ENCODE data around the gene ZFPL1. TPM values are rescaled to one million over a fixed set of nuclear protein-coding genes. Genes with fewer than 3 reads are reported as not detected.

The ZFPL1 gene
- polyA plus RNA-seq, 10 donors = 16.9 to 27.3 (median 20.1) TPM

DNA sequence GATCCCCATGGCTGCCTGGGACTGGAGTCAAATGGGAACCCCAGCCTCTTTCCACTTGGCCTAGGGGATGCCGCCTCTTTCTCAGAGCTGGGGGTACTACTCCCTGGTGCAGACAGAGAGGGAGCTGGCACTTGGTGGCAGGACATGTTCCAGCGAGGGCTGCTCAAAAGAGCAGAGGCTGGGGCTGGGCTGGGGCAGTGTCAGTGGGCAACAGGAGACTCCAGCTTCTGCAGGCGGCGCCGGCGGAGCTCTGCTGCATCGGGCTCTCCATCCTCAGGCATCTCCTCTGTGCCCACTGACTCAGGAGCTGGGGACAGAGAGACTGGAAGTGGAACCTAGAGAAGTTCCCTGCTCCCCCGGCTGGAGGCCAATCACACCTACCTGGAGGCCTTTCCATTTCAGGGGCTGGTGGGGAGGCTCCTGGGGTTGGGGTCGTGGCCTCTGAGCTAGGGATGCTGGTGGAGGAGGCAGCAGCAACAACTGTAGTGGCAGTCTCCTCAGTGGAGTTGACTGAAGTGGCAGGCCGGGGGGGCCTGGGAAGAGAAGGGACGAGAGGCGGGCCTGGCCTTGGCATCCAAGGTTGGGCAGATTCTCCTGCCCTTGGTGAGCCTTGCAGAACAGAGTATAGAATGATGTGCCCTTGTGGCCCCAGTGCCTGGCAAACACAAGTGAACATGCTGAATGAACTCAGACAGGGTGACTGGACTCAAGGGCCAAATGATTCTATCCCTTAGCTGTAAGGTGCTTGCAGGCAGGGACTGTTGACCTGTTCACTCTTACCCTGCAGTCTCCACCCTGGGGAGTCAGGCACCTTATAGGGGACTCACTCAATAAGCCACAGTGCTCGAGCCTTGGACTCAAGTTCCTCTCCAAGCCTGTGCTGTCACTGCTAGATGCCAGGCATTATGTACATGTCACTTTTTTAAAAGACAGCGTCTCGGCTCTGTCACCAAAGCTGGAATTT lies 44.4 kb downstream of the ZFPL1 start:
- no peak for DNase-seq

- no peak for DNase-seq
Measured at GRCh38 chr11:65129649-65130441, 45.8 kb downstream of the ZFPL1 start.

DNA sequence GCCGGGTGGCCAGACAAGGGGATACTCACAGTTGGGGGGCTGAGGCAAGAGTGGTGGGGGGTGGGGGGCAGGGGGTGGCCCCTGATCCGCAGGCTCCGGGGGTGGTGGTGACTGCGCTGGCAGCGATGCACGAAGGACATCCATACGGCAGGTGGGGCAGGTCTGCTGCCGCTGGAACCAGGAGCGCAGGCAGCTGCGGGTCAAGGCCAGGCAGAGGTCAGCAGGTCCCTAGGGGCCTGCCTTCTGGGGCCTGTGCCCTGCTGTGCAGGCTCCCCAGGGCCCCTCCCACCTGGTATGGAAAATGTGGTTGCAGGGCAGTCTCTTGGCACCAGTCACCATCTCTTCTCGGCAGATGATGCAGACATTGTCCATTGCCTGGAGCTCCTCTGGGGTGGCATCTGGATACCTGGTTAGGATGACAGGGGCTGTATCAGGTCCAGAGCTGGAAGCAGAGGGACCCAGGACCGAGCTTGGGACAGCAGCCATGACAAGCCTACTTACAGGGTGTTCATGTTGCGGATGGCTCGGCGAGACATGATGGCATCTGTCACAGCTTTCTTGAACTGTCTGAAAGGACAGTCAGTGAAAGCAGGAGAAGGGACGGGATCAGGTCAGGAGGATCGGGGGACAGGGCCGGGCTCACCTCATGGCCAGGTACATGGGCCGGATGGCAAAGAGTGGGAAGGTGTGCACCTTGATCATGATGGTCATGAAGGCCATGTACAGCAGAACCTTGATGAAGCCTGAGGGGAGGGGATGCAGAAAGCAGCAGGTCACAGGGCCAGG lies 46.8 kb downstream of the ZFPL1 start:
- DNase-seq = no peak

DNA sequence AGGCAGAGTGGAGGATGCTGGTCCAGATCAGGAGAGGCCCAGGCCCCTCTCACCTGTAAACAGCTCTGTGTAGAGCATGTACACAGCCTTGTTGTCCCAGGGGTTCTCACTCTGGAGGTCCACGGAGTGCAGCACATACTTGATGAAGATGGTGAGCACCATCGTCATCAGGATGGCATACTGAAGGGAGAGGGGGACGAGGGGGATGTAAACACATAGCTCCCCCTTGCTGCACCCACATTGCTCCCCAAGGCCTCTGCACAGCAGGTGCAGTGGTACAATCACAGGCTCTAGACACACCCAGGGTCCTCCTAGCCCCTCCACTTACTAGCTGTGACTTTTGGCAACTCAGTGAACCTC lies 47.4 kb downstream of the ZFPL1 start:
- no peak for DNase-seq

DNA sequence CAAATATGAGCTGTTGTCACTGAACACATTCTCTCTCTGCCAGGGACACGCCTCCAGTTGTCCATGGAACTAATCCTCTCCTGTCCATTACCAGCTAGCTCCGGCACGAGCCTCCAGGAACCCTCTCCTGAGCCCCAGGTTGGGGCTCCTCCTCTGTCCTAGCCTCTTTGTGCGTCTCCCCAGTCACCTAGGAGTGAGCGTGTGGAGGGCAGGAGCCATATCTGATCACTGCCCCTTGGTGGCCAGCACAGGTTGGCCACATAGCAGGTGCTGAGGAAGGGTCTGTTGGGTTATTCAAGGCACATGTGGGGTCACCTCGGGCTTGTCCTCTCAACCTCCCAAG lies 47.8 kb downstream of the ZFPL1 start:
- no peak for DNase-seq

- DNase-seq = no peak
Measured at GRCh38 chr11:65132238-65132987, 48.4 kb downstream of the ZFPL1 start.

DNA sequence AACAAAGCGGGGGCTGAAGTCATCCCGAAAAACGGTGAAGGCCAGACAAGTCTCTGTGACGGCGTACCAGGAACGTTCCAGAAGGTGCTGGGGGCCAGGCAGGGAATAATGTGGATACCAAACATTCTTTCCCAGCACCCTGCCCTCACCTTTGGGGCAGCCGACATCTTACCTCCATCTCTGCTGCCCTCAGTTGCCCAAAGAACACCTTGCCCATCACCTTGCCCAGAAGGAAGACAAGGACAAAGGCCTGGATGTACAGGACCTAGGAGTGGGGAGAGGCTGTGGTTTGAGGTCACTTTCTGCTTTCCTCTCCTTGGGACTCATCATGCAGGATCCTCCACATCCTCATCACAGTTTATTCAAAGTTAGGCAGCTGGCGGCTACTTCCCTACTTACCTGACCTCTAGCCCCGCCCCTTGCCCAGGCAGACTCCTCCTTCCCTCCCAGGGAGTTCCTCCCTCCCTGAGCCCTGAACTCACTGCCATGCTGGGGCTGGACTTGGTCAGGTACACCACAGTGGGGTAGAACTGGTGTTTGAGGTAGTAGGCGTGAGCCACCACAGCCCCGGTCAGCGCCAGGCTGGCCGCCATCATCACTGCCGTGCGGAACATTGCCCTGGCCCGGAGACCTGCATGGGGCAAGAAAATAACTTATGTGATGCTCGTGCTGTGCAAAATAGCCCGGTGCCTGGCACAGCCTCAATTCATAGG lies 49.1 kb downstream of the ZFPL1 start:
- peak in 1 of 3 donors; percentile 43 for DNase-seq

DNA sequence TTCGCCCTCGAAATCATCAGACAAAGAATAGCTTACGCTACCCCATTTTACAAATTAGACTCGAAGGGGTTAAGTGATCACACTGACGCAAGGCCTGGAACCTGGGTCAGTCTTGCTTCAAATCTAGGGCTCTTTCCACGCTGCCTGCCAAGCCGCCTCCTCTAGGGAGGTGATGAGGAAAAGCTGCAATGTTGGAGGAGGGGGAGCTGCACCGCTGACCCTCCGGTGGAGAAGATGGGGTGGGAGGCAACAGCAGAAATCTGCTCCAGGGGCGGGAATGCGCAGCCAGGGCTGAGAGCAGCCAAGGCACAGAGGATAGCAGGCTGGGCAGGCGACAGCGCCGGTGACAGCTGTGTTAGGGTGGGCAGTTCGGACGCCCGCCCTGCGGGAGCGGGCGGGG lies 49.7 kb downstream of the ZFPL1 start:
- DNase-seq = peak in 2 of 3 donors; percentile 88 to 92

- DNase-seq = peak; percentile 90 to 98 (median 96)
Measured at GRCh38 chr11:65134240-65134951, 50.4 kb downstream of the ZFPL1 start, which contains the start of gene SYVN1. Gene SYVN1 (minus strand): TSS chr11:65134519. CDS start chr11:65133601, 918 bp downstream.

DNA sequence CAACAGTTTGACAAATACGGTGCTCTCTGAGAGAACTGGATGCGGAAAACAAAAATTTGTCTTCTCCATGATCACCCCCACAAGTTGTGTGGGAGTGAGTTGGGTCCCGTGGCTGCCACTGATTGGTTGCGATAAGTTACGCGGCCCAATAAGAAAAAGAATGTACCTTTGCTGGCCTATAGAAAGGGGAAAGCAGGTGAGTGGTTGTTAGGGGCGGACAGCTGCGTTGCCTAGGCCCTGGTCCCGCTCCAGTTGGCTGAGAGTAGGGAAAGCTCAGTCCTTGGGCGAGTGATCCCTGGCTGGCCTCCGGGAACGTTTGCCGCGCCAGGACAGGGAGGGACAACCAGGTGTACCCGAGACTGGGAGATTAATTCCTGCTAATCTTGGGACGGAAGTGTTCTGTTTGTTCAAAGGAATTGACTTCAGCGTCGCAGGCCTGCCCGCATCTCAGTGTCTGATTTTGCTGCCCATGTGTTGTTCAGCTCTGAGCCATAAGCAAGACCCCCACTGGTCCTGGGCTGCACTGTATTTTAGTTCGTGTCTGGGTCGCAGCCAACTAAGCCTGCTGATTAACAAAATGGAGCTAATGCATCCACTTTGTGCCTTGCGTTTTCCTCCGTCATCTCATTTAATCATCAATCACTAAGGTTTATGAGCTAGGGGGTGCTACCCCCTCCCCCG lies 51.1 kb downstream of the ZFPL1 start:
- peak; percentile 92 to 98 (median 96) for DNase-seq

DNA sequence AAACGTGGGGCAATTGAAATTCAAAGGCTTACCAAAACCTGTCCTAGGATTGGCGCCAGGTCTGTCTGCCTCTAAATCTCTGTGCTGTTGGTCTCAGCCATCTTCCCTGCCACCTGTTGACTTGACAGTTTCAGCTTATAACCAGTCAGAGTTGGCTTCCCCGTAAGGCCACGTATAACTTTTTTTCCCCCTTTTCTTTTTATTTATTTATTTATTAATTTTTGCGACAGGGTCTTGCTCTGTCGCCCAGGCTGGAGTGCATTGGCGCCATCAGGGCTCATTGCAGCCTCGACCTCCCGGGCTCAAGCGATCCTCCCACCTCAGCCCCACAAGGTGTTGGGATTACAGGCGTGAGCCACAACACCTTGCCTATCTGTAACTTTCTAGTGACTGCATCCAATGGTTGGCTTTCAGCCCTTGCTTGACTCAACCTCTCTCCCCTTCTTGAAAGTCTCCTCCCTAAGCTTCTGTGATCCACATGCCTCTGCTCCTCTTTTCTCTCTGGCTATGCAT lies 51.7 kb downstream of the ZFPL1 start:
- no peak for DNase-seq

GRCh38 chr11:65136515-65137096 lies 52.6 kb downstream of the ZFPL1 start:
- DNase-seq = no peak

Other genes starting within 250 kb of the ZFPL1 start
- 1 to 10 TPM in 2 of 10 donors, under 1 TPM in 8; 0.48 to 2.8 (median 0.72) TPM for gene CDC42BPG, start 239.6 kb upstream of the ZFPL1 start, polyA plus RNA-seq (ENCODE audit: insufficient read length in 10 of 10)
- gene EHD1, start 205.6 kb upstream of the ZFPL1 start, polyA plus RNA-seq (ENCODE audit: insufficient read length in 10 of 10) = 100 to 1,000 TPM in 3 of 10 donors, 10 to 100 TPM in 7; 64.4 to 115 (median 92.9) TPM
- gene ATG2A, start 167.0 kb upstream of the ZFPL1 start, polyA plus RNA-seq (ENCODE audit: insufficient read length in 10 of 10) = 10 to 100 TPM in 7 of 10 donors, 1 to 10 TPM in 3; 8.1 to 13.5 (median 11.1) TPM
- 10 to 100 TPM in 8 of 10 donors, 1 to 10 TPM in 2; 10.0 to 13.0 (median 11.3) TPM for gene PPP2R5B, start 159.5 kb upstream of the ZFPL1 start, polyA plus RNA-seq (ENCODE audit: insufficient read length in 10 of 10)
- gene GPHA2, start 148.3 kb upstream of the ZFPL1 start, polyA plus RNA-seq (ENCODE audit: insufficient read length in 10 of 10) = under 1 TPM in 2 of 10 donors, not detected in 8; 0.27 to 0.45 TPM
- gene MAJIN, start 112.1 kb upstream of the ZFPL1 start, polyA plus RNA-seq (ENCODE audit: insufficient read length in 10 of 10) = under 1 TPM in 1 of 10 donors, not detected in 9; 0.20 TPM
- gene BATF2, start 87.3 kb upstream of the ZFPL1 start, polyA plus RNA-seq (ENCODE audit: insufficient read length in 10 of 10) = 1 to 10 TPM in 6 of 10 donors, under 1 TPM in 4; 0.79 to 1.6 (median 1.1) TPM
- 10 to 100 TPM; 60.2 to 90.7 (median 76.5) TPM for gene ARL2, start 70.1 kb upstream of the ZFPL1 start, polyA plus RNA-seq (ENCODE audit: insufficient read length in 10 of 10)
- 10 to 100 TPM; 17.5 to 25.7 (median 22.5) TPM for gene SNX15, start 56.8 kb upstream of the ZFPL1 start, polyA plus RNA-seq (ENCODE audit: insufficient read length in 10 of 10)
- gene SAC3D1, start 43.0 kb upstream of the ZFPL1 start, polyA plus RNA-seq (ENCODE audit: insufficient read length in 10 of 10) = 10 to 100 TPM in 8 of 10 donors, 1 to 10 TPM in 2; 9.6 to 14.9 (median 12.1) TPM
- 1 to 10 TPM; 6.3 to 10.0 (median 7.6) TPM for gene NAALADL1, start 25.7 kb upstream of the ZFPL1 start, polyA plus RNA-seq (ENCODE audit: insufficient read length in 10 of 10)
- 10 to 100 TPM in 7 of 10 donors, 1 to 10 TPM in 3; 8.2 to 19.0 (median 10.9) TPM for gene CDCA5, start 182 bp upstream of the ZFPL1 start, polyA plus RNA-seq (ENCODE audit: insufficient read length in 10 of 10)
- gene VPS51, start 12.0 kb downstream of the ZFPL1 start, polyA plus RNA-seq (ENCODE audit: insufficient read length in 10 of 10) = 100 to 1,000 TPM in 7 of 10 donors, 10 to 100 TPM in 3; 75.4 to 150 (median 107) TPM
- 10 to 100 TPM in 5 of 10 donors, 1 to 10 TPM in 5; 6.4 to 12.8 (median 10.2) TPM for gene TM7SF2, start 27.6 kb downstream of the ZFPL1 start, polyA plus RNA-seq (ENCODE audit: insufficient read length in 10 of 10)
- gene ZNHIT2, start 33.5 kb downstream of the ZFPL1 start, polyA plus RNA-seq (ENCODE audit: insufficient read length in 10 of 10) = 1 to 10 TPM; 3.6 to 5.8 (median 4.4) TPM
- gene FAU, start 37.9 kb downstream of the ZFPL1 start, polyA plus RNA-seq (ENCODE audit: insufficient read length in 10 of 10) = 1,000 to 10,000 TPM in 4 of 10 donors, 100 to 1,000 TPM in 6; 706 to 1,181 (median 912) TPM
- 10 to 100 TPM; 17.5 to 26.5 (median 23.4) TPM for gene MRPL49, start 38.1 kb downstream of the ZFPL1 start, polyA plus RNA-seq (ENCODE audit: insufficient read length in 10 of 10)
- 10 to 100 TPM; 37.4 to 45.1 (median 38.9) TPM for gene SYVN1, start 50.3 kb downstream of the ZFPL1 start, polyA plus RNA-seq (ENCODE audit: insufficient read length in 10 of 10)
- under 1 TPM in 2 of 10 donors, not detected in 8; 0.17 to 0.20 TPM for gene SPDYC, start 86.0 kb downstream of the ZFPL1 start, polyA plus RNA-seq (ENCODE audit: insufficient read length in 10 of 10)
- 10 to 100 TPM; 65.5 to 83.6 (median 74.5) TPM for gene CAPN1, start 97.7 kb downstream of the ZFPL1 start, polyA plus RNA-seq (ENCODE audit: insufficient read length in 10 of 10)
- 10 to 100 TPM; 28.6 to 45.5 (median 34.7) TPM for gene POLA2, start 177.7 kb downstream of the ZFPL1 start, polyA plus RNA-seq (ENCODE audit: insufficient read length in 10 of 10)
- 10 to 100 TPM; 19.7 to 32.2 (median 27.1) TPM for gene CDC42EP2, start 230.6 kb downstream of the ZFPL1 start, polyA plus RNA-seq (ENCODE audit: insufficient read length in 10 of 10)
- gene DPF2, start 249.6 kb downstream of the ZFPL1 start, polyA plus RNA-seq (ENCODE audit: insufficient read length in 10 of 10) = 10 to 100 TPM; 44.0 to 59.0 (median 48.1) TPM